ENCODE data around the gene LEMD1.
"Not testable (repeated sequence)": the region's sequence is repeated elsewhere in the genome, so short reads cannot be mapped to it uniquely, and the experiment has no call there.

The LEMD1 gene

GRCh38 chr1:205435578-205436573 is 14.0 kb upstream of the LEMD1 start:
- Histone ChIP-seq H3K36me3 (ENCODE audit: insufficient read depth) (no peaks in the 10 kb centered on the region), H3K4me3 (IDR thresholded peaks at IDR 0.05; ENCODE audit: insufficient read depth, low read depth, low read length) (no peak overlapping the region), H4K20me1 (ENCODE audit: insufficient read depth) (no peaks in the 10 kb centered on the region), H3K79me2 (ENCODE audit: insufficient read depth, low read depth) (no peaks in the 10 kb centered on the region), H3K27me3 (ENCODE audit: insufficient read depth, low read depth) (peaks cover 6% of the 10 kb centered on the region; the same call in 1 of the 2 replicates), H3K4me2 (peak overlapping the region; percentile 61; the same call in 1 of the 2 replicates), H2AFZ (ENCODE audit: low read depth) (no peak overlapping the region), H3K9ac (no peak overlapping the region), H3K4me1 (ENCODE audit: low read depth, poor library complexity, severe bottlenecking) (peaks cover 61% of the 10 kb centered on the region), H3K27ac (no peak overlapping the region)
- TF ChIP-seq, protein P1, sequence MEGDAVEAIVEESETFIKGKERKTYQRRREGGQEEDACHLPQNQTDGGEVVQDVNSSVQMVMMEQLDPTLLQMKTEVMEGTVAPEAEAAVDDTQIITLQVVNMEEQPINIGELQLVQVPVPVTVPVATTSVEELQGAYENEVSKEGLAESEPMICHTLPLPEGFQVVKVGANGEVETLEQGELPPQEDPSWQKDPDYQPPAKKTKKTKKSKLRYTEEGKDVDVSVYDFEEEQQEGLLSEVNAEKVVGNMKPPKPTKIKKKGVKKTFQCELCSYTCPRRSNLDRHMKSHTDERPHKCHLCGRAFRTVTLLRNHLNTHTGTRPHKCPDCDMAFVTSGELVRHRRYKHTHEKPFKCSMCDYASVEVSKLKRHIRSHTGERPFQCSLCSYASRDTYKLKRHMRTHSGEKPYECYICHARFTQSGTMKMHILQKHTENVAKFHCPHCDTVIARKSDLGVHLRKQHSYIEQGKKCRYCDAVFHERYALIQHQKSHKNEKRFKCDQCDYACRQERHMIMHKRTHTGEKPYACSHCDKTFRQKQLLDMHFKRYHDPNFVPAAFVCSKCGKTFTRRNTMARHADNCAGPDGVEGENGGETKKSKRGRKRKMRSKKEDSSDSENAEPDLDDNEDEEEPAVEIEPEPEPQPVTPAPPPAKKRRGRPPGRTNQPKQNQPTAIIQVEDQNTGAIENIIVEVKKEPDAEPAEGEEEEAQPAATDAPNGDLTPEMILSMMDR (conservative IDR thresholded peaks at IDR 0.05; ENCODE audit: low read depth, low read length), result no peak

DNA sequence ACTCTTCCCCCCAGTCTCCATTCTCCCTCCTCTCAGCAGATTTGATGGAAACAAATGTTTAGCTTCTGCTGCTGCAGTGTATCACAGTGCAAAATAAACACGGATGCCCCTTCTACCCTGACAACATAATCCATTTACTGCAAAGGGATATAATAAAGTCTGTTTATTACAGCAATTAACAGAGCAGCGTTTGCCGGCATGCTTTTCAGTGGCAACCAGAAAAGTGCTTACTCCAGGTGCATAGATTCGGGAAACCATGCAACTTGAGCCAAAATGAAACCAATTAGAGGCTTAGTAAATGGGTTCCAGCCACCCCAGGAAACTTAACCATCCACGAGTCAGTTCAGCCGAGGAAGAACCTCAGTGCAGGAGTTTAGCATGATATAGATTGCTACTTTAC is 12.9 kb upstream of the LEMD1 start:
- Histone ChIP-seq H3K36me3 (ENCODE audit: insufficient read depth) (no peaks in the 10 kb centered on the region), H3K79me2 (ENCODE audit: insufficient read depth, low read depth) (no peaks in the 10 kb centered on the region), H4K20me1 (ENCODE audit: insufficient read depth) (no peaks in the 10 kb centered on the region), H3K9ac (no peak overlapping the region; the same call in 1 of the 2 replicates), H3K4me1 (ENCODE audit: low read depth, poor library complexity, severe bottlenecking) (peaks cover 51% of the 10 kb centered on the region), H3K4me3 (IDR thresholded peaks at IDR 0.05; ENCODE audit: insufficient read depth, low read depth, low read length) (no peak overlapping the region), H3K4me2 (peak overlapping the region; percentile 61), H3K27ac (no peak overlapping the region), H2AFZ (ENCODE audit: low read depth) (peak overlapping the region; percentile 11; the same call in 1 of the 2 replicates), H3K27me3 (ENCODE audit: insufficient read depth, low read depth) (peaks cover 6% of the 10 kb centered on the region; the same call in 1 of the 2 replicates)
- TF ChIP-seq, protein P1 (conservative IDR thresholded peaks at IDR 0.05; ENCODE audit: low read depth, low read length), result no peak

- not testable (repeated sequence) for H3K4me3 ChIP-seq (IDR thresholded peaks at IDR 0.05; ENCODE audit: insufficient read depth, low read depth, low read length); H3K79me2 ChIP-seq (ENCODE audit: insufficient read depth, low read depth); H4K20me1 ChIP-seq (ENCODE audit: insufficient read depth); H3K4me2 ChIP-seq; H3K36me3 ChIP-seq (ENCODE audit: insufficient read depth); H3K27me3 ChIP-seq (ENCODE audit: insufficient read depth, low read depth); H2AFZ ChIP-seq (ENCODE audit: low read depth); H3K27ac ChIP-seq; H3K9ac ChIP-seq
- H3K4me1 ChIP-seq (ENCODE audit: low read depth, poor library complexity, severe bottlenecking), result peaks cover 47% of the 10 kb centered on the region
Observed at GRCh38 chr1:205432692-205433091, 10.8 kb upstream of the LEMD1 start.

GRCh38 chr1:205432116-205432515 is 10.3 kb upstream of the LEMD1 start:
- no peak overlapping the region for H3K27ac ChIP-seq
- TF ChIP-seq, protein P1 (conservative IDR thresholded peaks at IDR 0.05; ENCODE audit: low read depth, low read length), result no peak
- H3K27me3 ChIP-seq (ENCODE audit: insufficient read depth, low read depth), result peaks cover 6% of the 10 kb centered on the region; the same call in 1 of the 2 replicates
- H3K4me3 ChIP-seq (IDR thresholded peaks at IDR 0.05; ENCODE audit: insufficient read depth, low read depth, low read length), result no peak overlapping the region
- no peak overlapping the region for H3K4me2 ChIP-seq
- H3K79me2 ChIP-seq (ENCODE audit: insufficient read depth, low read depth), result no peaks in the 10 kb centered on the region
- H4K20me1 ChIP-seq (ENCODE audit: insufficient read depth), result no peaks in the 10 kb centered on the region
- no peaks in the 10 kb centered on the region for H3K36me3 ChIP-seq (ENCODE audit: insufficient read depth)
- H2AFZ ChIP-seq (ENCODE audit: low read depth), result no peak overlapping the region
- no peak overlapping the region for H3K9ac ChIP-seq
- peaks cover 41% of the 10 kb centered on the region for H3K4me1 ChIP-seq (ENCODE audit: low read depth, poor library complexity, severe bottlenecking)

Data from KMS-11 (cell line).